GM23338 (cell line): Measurements from ENCODE around the gene EXTL1. TPM values are rescaled to one million over a fixed set of nuclear protein-coding genes. Genes with fewer than 3 reads are reported as not detected.

Experiments used
- ATAC-seq: fragments of 200-7000 bp; cut with Tn5 transposase; 3 replicates; pipeline ENCODE4 v1.9.1; 2020
- DNase-seq: peaks from one replicate; pipeline ENCODE4 v3.0.0-alpha.2; 2015; ENCODE audit warnings: low spot score
- H2AFZ ChIP-seq: fragments of 200-600 bp; sonication (generic); 2 replicates; pipeline ENCODE4 v1.8.0; 2016; ENCODE audit warnings: antibody characterized with exemption, mild to moderate bottlenecking, moderate library complexity
- H3F3A ChIP-seq: fragments of 200-600 bp; sonication (generic); replicated peaks from 2 replicates; pipeline ENCODE4 v1.8.0; 2017; ENCODE audit warnings: antibody characterized with exemption, mixed run types, low read depth
- H3K27ac ChIP-seq: fragments of 200-600 bp; sonication (generic); 2 replicates; pipeline ENCODE4 v1.6.1; 2016; ENCODE audit warnings: low read depth
- H3K27me3 ChIP-seq: fragments of 200-600 bp; sonication (generic); 2 replicates; pipeline ENCODE4 v1.8.0; 2016; ENCODE audit warnings: mild to moderate bottlenecking, mixed run types, moderate library complexity; ENCODE audit not compliant: insufficient read depth
- H3K36me3 ChIP-seq: fragments of 200-600 bp; sonication (generic); 2 replicates; pipeline ENCODE4 v1.8.0; 2016; ENCODE audit warnings: mild to moderate bottlenecking; ENCODE audit not compliant: insufficient read depth
- H3K4me1 ChIP-seq: fragments of 200-600 bp; sonication (generic); 2 replicates; pipeline ENCODE4 v1.8.0; 2016; ENCODE audit warnings: mild to moderate bottlenecking, moderate library complexity; ENCODE audit not compliant: insufficient read depth
- H3K4me2 ChIP-seq: fragments of 200-600 bp; sonication (generic); 2 replicates; pipeline ENCODE4 v1.7.1; 2017; ENCODE audit warnings: mixed run types
- H3K4me3 ChIP-seq: fragments of 200-600 bp; sonication (generic); 2 replicates; pipeline ENCODE4 v1.6.1; 2016; ENCODE audit warnings: mixed run types
- H3K79me2 ChIP-seq: fragments of 200-600 bp; sonication (generic); replicated peaks from 2 replicates; pipeline ENCODE4 v1.8.0; 2017; ENCODE audit warnings: mild to moderate bottlenecking; ENCODE audit not compliant: insufficient read depth
- H3K9me2 ChIP-seq: fragments of 200-600 bp; sonication (generic); 2 replicates; pipeline ENCODE4 v1.8.0; 2017; ENCODE audit not compliant: insufficient read depth
- H4K20me1 ChIP-seq: fragments of 200-600 bp; sonication (generic); replicated peaks from 2 replicates; pipeline ENCODE4 v1.8.0; 2017; ENCODE audit warnings: mild to moderate bottlenecking; ENCODE audit not compliant: insufficient read depth
- H3K27ac Mint-ChIP-seq: 2 replicates; pipeline ENCODE4 v1.8.0; 2020; ENCODE audit warnings: inconsistent platforms, mild to moderate bottlenecking, moderate library complexity, mixed read lengths
- H3K27me3 Mint-ChIP-seq: 3 replicates; pipeline ENCODE4 v1.8.0; 2022; ENCODE audit warnings: low read depth, mild to moderate bottlenecking, moderate library complexity, mixed read lengths, inconsistent platforms; ENCODE audit not compliant: insufficient read depth, poor library complexity
- H3K36me3 Mint-ChIP-seq: 3 replicates; pipeline ENCODE4 v1.8.0; 2021; ENCODE audit warnings: low read depth, mild to moderate bottlenecking, inconsistent platforms, moderate library complexity, mixed read lengths
- H3K4me1 Mint-ChIP-seq: 3 replicates; pipeline ENCODE4 v1.8.0; 2020; ENCODE audit warnings: mild to moderate bottlenecking, inconsistent platforms, mixed read lengths
- H3K4me3 Mint-ChIP-seq: 3 replicates; pipeline ENCODE4 v1.8.0; 2021; ENCODE audit warnings: moderate library complexity, mild to moderate bottlenecking, inconsistent platforms, mixed read lengths
- H3K9me3 Mint-ChIP-seq: 3 replicates; pipeline ENCODE4 v1.8.0; 2020; ENCODE audit warnings: moderate library complexity, mild to moderate bottlenecking, inconsistent platforms, mixed read lengths
- CREB1 ChIP-seq: fragments of 250-450 bp; sonication (Bioruptor Pico); IDR thresholded peaks from 2 replicates; pipeline ENCODE4 v1.5.0; 2020; ENCODE audit warnings: low read depth, mild to moderate bottlenecking, moderate library complexity
- EZH2 ChIP-seq: fragments of 200-600 bp; sonication (generic); IDR thresholded peaks from one replicate; pipeline ENCODE4 v1.8.0; 2017; ENCODE audit warnings: antibody characterized with exemption, mild to moderate bottlenecking, low read depth; ENCODE audit not compliant: unreplicated experiment
- EZH2phosphoT487 ChIP-seq: fragments of 200-600 bp; sonication (generic); IDR thresholded peaks from one replicate; pipeline ENCODE4 v1.8.1; 2018; ENCODE audit warnings: antibody characterized with exemption; ENCODE audit not compliant: unreplicated experiment
- JUNB ChIP-seq: IDR thresholded peaks from one replicate; pipeline ENCODE4 v1.6.1; 2016; ENCODE audit warnings: antibody characterized with exemption; ENCODE audit not compliant: unreplicated experiment
- NANOG ChIP-seq: IDR thresholded peaks from 2 replicates; pipeline ENCODE4 v1.6.1; 2016; ENCODE audit warnings: antibody characterized with exemption, borderline replicate concordance
- POLR2AphosphoS5 ChIP-seq: IDR thresholded peaks from 2 replicates; pipeline ENCODE4 v1.6.1; 2016; ENCODE audit warnings: antibody characterized with exemption, low read depth
- STAT1 ChIP-seq: IDR thresholded peaks from one replicate; pipeline ENCODE4 v1.6.1; 2016; ENCODE audit warnings: antibody characterized with exemption; ENCODE audit not compliant: unreplicated experiment
- ZNF114 ChIP-seq: fragments of 250-450 bp; sonication (Bioruptor Pico); IDR thresholded peaks from 2 replicates; pipeline ENCODE4 v1.5.0; 2020; ENCODE audit warnings: mild to moderate bottlenecking, moderate library complexity
- ZNF331 ChIP-seq: fragments of 250-450 bp; sonication (Bioruptor Pico); IDR thresholded peaks from 2 replicates; pipeline ENCODE4 v1.5.0; 2020; ENCODE audit warnings: low read depth, mild to moderate bottlenecking, moderate library complexity
- polyA plus RNA-seq: library from polyadenylated mRNA; unstranded; fragments of >200 nt; fragmentation: Nextera tagmentation; extraction: Ambion mirVana; gene quantifications from 2 replicates; pipeline ENCODE4 v1.2.1, GENCODE V29; 2016
- total RNA-seq: library from RNA; depleted of rRNA; stranded (reverse); fragments of >200 nt; shearing (Covaris generic); gene quantifications from 2 replicates; pipeline ENCODE4 v1.2.3, GENCODE V29; 2014
- TF ChIP-seq, protein P1 (sequence below), 2 experiments: fragments of 200-600 bp in 1 of 2; sonication (generic) in 1 of 2; conservative IDR thresholded peaks; 2 replicates each; pipeline versions ENCODE4 v1.5.1 to v1.6.1; 2016 to 2017; ENCODE audit warnings: antibody characterized with exemption in 2 of 2, low read depth in 2 of 2, mild to moderate bottlenecking in 2 of 2, moderate library complexity in 1 of 2
- TF ChIP-seq, protein P2 (sequence below): IDR thresholded peaks from one replicate; pipeline ENCODE4 v1.6.1; 2018; ENCODE audit warnings: antibody characterized with exemption; ENCODE audit not compliant: unreplicated experiment
- TF ChIP-seq, protein P3 (sequence below): IDR thresholded peaks from 2 replicates; pipeline ENCODE4 v1.6.1; 2016; ENCODE audit warnings: antibody characterized with exemption
- TF ChIP-seq, protein P4 (sequence below): fragments of 250-450 bp; sonication (Bioruptor Pico); IDR thresholded peaks from 2 replicates; pipeline ENCODE4 v1.5.0; 2020; ENCODE audit warnings: mild to moderate bottlenecking, moderate library complexity

The EXTL1 gene
- total and polyA plus RNA-seq, 2 experiments from 2014 or later, result 0.37 to 1.2 TPM

DNA sequence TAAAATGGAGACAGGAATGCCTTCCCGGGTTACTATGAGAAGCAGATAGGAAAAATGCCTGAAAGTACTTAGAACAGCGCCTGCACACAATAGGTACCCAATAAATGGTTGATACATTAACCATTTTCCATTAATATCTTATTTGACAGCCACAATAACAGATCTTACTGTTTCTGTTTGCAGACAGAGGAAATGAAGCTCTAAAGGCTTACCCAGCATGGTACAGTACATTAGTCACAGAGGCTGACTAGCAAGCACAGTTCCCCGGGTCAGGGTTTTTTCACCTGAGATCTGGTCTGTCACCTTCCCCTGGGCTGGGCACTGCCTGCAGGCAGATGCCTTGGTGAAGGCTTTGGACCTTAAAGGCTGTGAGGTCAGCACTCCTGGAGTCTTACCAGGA, 43.0 kb downstream of the EXTL1 start:
- Mint-ChIP-seq H3K27ac (no peak overlapping the region), H3K4me3 (no peak overlapping the region), H3K9me3 (no peaks in the 10 kb centered on the region), H3K4me1 (peaks cover 9% of the 10 kb centered on the region), H3K27me3 (peaks cover 12% of the 10 kb centered on the region), H3K36me3 (no peaks in the 10 kb centered on the region)
- no peaks in the 10 kb centered on the region for H3K36me3 ChIP-seq
- DNase-seq, result no peak
- TF ChIP-seq EZH2 (no peak), POLR2AphosphoS5 (no peak), ZNF331 (no peak), EZH2phosphoT487 (no peak), JUNB (no peak), CREB1 (CRISPR knock-in tag) (no peak), STAT1 (no peak), ZNF114 (no peak), NANOG (no peak)
- TF ChIP-seq, protein P1, sequence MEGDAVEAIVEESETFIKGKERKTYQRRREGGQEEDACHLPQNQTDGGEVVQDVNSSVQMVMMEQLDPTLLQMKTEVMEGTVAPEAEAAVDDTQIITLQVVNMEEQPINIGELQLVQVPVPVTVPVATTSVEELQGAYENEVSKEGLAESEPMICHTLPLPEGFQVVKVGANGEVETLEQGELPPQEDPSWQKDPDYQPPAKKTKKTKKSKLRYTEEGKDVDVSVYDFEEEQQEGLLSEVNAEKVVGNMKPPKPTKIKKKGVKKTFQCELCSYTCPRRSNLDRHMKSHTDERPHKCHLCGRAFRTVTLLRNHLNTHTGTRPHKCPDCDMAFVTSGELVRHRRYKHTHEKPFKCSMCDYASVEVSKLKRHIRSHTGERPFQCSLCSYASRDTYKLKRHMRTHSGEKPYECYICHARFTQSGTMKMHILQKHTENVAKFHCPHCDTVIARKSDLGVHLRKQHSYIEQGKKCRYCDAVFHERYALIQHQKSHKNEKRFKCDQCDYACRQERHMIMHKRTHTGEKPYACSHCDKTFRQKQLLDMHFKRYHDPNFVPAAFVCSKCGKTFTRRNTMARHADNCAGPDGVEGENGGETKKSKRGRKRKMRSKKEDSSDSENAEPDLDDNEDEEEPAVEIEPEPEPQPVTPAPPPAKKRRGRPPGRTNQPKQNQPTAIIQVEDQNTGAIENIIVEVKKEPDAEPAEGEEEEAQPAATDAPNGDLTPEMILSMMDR (conservative IDR thresholded peaks at IDR 0.05; ENCODE audit: low read depth in 2 of 2), result no peak
- TF ChIP-seq, protein P2, sequence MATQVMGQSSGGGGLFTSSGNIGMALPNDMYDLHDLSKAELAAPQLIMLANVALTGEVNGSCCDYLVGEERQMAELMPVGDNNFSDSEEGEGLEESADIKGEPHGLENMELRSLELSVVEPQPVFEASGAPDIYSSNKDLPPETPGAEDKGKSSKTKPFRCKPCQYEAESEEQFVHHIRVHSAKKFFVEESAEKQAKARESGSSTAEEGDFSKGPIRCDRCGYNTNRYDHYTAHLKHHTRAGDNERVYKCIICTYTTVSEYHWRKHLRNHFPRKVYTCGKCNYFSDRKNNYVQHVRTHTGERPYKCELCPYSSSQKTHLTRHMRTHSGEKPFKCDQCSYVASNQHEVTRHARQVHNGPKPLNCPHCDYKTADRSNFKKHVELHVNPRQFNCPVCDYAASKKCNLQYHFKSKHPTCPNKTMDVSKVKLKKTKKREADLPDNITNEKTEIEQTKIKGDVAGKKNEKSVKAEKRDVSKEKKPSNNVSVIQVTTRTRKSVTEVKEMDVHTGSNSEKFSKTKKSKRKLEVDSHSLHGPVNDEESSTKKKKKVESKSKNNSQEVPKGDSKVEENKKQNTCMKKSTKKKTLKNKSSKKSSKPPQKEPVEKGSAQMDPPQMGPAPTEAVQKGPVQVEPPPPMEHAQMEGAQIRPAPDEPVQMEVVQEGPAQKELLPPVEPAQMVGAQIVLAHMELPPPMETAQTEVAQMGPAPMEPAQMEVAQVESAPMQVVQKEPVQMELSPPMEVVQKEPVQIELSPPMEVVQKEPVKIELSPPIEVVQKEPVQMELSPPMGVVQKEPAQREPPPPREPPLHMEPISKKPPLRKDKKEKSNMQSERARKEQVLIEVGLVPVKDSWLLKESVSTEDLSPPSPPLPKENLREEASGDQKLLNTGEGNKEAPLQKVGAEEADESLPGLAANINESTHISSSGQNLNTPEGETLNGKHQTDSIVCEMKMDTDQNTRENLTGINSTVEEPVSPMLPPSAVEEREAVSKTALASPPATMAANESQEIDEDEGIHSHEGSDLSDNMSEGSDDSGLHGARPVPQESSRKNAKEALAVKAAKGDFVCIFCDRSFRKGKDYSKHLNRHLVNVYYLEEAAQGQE, result no peak
- TF ChIP-seq, protein P3, sequence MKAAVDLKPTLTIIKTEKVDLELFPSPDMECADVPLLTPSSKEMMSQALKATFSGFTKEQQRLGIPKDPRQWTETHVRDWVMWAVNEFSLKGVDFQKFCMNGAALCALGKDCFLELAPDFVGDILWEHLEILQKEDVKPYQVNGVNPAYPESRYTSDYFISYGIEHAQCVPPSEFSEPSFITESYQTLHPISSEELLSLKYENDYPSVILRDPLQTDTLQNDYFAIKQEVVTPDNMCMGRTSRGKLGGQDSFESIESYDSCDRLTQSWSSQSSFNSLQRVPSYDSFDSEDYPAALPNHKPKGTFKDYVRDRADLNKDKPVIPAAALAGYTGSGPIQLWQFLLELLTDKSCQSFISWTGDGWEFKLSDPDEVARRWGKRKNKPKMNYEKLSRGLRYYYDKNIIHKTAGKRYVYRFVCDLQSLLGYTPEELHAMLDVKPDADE, result no peak
- TF ChIP-seq, protein P4, sequence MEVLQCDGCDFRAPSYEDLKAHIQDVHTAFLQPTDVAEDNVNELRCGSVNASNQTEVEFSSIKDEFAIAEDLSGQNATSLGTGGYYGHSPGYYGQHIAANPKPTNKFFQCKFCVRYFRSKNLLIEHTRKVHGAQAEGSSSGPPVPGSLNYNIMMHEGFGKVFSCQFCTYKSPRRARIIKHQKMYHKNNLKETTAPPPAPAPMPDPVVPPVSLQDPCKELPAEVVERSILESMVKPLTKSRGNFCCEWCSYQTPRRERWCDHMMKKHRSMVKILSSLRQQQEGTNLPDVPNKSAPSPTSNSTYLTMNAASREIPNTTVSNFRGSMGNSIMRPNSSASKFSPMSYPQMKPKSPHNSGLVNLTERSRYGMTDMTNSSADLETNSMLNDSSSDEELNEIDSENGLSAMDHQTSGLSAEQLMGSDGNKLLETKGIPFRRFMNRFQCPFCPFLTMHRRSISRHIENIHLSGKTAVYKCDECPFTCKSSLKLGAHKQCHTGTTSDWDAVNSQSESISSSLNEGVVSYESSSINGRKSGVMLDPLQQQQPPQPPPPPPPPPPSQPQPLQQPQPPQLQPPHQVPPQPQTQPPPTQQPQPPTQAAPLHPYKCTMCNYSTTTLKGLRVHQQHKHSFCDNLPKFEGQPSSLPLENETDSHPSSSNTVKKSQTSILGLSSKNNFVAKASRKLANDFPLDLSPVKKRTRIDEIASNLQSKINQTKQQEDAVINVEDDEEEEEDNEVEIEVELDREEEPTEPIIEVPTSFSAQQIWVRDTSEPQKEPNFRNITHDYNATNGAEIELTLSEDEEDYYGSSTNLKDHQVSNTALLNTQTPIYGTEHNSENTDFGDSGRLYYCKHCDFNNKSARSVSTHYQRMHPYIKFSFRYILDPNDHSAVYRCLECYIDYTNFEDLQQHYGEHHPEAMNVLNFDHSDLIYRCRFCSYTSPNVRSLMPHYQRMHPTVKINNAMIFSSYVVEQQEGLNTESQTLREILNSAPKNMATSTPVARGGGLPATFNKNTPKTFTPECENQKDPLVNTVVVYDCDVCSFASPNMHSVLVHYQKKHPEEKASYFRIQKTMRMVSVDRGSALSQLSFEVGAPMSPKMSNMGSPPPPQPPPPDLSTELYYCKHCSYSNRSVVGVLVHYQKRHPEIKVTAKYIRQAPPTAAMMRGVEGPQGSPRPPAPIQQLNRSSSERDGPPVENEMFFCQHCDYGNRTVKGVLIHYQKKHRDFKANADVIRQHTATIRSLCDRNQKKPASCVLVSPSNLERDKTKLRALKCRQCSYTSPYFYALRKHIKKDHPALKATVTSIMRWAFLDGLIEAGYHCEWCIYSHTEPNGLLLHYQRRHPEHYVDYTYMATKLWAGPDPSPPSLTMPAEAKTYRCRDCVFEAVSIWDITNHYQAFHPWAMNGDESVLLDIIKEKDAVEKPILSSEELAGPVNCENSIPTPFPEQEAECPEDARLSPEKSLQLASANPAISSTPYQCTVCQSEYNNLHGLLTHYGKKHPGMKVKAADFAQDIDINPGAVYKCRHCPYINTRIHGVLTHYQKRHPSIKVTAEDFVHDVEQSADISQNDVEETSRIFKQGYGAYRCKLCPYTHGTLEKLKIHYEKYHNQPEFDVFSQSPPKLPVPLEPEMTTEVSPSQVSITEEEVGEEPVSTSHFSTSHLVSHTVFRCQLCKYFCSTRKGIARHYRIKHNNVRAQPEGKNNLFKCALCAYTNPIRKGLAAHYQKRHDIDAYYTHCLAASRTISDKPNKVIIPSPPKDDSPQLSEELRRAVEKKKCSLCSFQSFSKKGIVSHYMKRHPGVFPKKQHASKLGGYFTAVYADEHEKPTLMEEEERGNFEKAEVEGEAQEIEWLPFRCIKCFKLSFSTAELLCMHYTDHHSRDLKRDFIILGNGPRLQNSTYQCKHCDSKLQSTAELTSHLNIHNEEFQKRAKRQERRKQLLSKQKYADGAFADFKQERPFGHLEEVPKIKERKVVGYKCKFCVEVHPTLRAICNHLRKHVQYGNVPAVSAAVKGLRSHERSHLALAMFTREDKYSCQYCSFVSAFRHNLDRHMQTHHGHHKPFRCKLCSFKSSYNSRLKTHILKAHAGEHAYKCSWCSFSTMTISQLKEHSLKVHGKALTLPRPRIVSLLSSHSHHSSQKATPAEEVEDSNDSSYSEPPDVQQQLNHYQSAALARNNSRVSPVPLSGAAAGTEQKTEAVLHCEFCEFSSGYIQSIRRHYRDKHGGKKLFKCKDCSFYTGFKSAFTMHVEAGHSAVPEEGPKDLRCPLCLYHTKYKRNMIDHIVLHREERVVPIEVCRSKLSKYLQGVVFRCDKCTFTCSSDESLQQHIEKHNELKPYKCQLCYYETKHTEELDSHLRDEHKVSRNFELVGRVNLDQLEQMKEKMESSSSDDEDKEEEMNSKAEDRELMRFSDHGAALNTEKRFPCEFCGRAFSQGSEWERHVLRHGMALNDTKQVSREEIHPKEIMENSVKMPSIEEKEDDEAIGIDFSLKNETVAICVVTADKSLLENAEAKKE (CRISPR knock-in tag), result no peak
- H3K4me2 ChIP-seq, result no peak overlapping the region
- no peaks in the 10 kb centered on the region for H3F3A ChIP-seq
- no peaks in the 10 kb centered on the region for H3K4me1 ChIP-seq
- H3K9me2 ChIP-seq, result no peaks in the 10 kb centered on the region
- no peak overlapping the region for H3K4me3 ChIP-seq
- H3K79me2 ChIP-seq, result no peaks in the 10 kb centered on the region
- H3K27ac ChIP-seq, result no peak overlapping the region
- no peak overlapping the region for H2AFZ ChIP-seq
- ATAC-seq, result no peak
- H4K20me1 ChIP-seq, result no peaks in the 10 kb centered on the region
- no peaks in the 10 kb centered on the region for H3K27me3 ChIP-seq
